Panc1 (cell line): Measurements from ENCODE around the gene SLC27A5.
"Not testable (repeated sequence)": the region's sequence is repeated elsewhere in the genome, so short reads cannot be mapped to it uniquely, and the experiment has no call there.

Source experiments
- CTCF ChIP-seq: fragments of 450-650 bp; IDR thresholded peaks from 2 replicates; pipeline ENCODE4 v1.5.1; 2017; ENCODE audit warnings: mild to moderate bottlenecking
- POLR2AphosphoS5 ChIP-seq: IDR thresholded peaks from 2 replicates; pipeline ENCODE4 v1.6.1; 2012; ENCODE audit warnings: mild to moderate bottlenecking, low read depth, low read length, moderate library complexity
- REST ChIP-seq, 2 experiments: IDR thresholded peaks; 2 replicates each; pipeline ENCODE4 v1.6.1; 2011 to 2012; ENCODE audit warnings: low read depth in 2 of 2, control low read depth in 1 of 2, low read length in 1 of 2, mild to moderate bottlenecking in 1 of 2, moderate library complexity in 1 of 2; ENCODE audit not compliant: insufficient read depth in 1 of 2
- SIN3A ChIP-seq: IDR thresholded peaks from 2 replicates; pipeline ENCODE4 v1.6.1; 2012; ENCODE audit warnings: low read depth, mild to moderate bottlenecking, low read length, moderate library complexity, borderline replicate concordance; ENCODE audit not compliant: insufficient read depth
- TCF7L2 ChIP-seq: IDR thresholded peaks from 2 replicates; pipeline ENCODE4 v1.6.1; 2011; ENCODE audit warnings: mild to moderate bottlenecking, low read depth, low read length, inconsistent platforms

GRCh38 chr19:58449980-58450379 is 61.8 kb downstream of the SLC27A5 start:
- not testable (repeated sequence) for TF ChIP-seq CTCF; SIN3A; POLR2AphosphoS5; TCF7L2; REST (IDR thresholded peaks at IDR 0.05; ENCODE audit: insufficient read depth in 1 of 2, low read depth in 2 of 2, low read length in 1 of 2)
